SK-N-MC (cell line): ENCODE data around the gene EIF2S2.

ENCODE experiments used
- DNase-seq: peaks from one replicate; pipeline ENCODE4 v3.0.0-alpha.2; 2011; ENCODE audit warnings: low read depth, low spot score
- H3K27ac ChIP-seq: fragments of 200-600 bp; sonication (generic); 2 replicates; pipeline ENCODE4 v1.5.1; 2016; ENCODE audit warnings: mixed run types
- H3K36me3 ChIP-seq: fragments of 200-600 bp; sonication (generic); 2 replicates; pipeline ENCODE4 v1.6.1; 2017; ENCODE audit warnings: antibody characterized with exemption, low read length, mixed read lengths; ENCODE audit not compliant: insufficient read depth
- H3K4me3 ChIP-seq: fragments of 200-600 bp; sonication (generic); 2 replicates; pipeline ENCODE4 v1.5.1; 2016
- H3K9ac ChIP-seq: fragments of 200-600 bp; sonication (generic); 2 replicates; pipeline ENCODE4 v1.8.0; 2017; ENCODE audit warnings: mixed run types, mixed read lengths; ENCODE audit not compliant: insufficient read length
- H3K9me3 ChIP-seq: fragments of 200-600 bp; sonication (generic); 2 replicates; pipeline ENCODE4 v1.6.1; 2017; ENCODE audit warnings: low read depth, mild to moderate bottlenecking, antibody characterized with exemption, low read length, moderate library complexity, mixed read lengths
- EZH2 ChIP-seq: fragments of 200-600 bp; sonication (generic); IDR thresholded peaks from one replicate; pipeline ENCODE4 v1.6.1; 2017; ENCODE audit warnings: antibody characterized with exemption
- FOXP2 ChIP-seq: optimal IDR thresholded peaks from 2 replicates; pipeline ENCODE3; 2011; ENCODE audit warnings: mild to moderate bottlenecking, moderate library complexity; ENCODE audit not compliant: insufficient read depth; ENCODE audit errors: extremely low read length, control extremely low read depth
- POLR2AphosphoS5 ChIP-seq: IDR thresholded peaks from 2 replicates; pipeline ENCODE4 v1.6.1; 2012; ENCODE audit warnings: mild to moderate bottlenecking, low read depth, low read length, borderline replicate concordance

The EIF2S2 gene

DNA sequence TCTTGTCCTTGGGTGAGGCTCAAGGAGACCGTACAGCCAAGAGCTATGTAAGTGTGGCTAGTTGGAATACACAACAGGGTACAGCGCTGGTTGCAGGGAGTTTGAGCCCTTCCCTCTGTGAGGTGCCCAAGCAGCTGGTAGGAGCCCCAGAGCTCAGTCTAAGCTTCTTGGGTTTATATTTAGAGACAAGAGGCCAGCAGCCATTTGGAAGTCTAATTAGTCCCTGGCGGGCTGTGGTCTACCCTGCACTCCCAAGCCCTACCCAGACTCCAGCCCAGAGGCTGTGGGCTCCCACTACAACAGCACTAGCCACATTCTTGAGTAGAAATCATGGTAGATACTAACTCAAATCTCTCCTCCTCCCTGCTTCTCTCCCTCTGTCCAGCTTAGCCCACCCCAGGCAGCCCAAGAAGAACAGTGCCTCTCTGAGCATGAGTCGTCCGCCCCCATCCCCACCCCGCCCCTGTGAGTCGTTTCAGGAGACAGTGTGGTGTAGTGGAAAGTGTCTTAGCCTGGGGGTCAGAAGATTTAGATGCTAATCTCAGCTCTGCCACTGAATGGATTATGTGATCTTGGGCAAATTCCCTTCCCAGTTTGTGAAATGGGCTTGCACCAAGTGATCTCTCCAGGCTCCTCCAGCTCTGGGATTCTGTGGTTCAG lies 37.8 kb downstream of the EIF2S2 start:
- H3K9me3 ChIP-seq, result no peaks in the 10 kb centered on the region
- H3K27ac ChIP-seq, result no peak overlapping the region
- no peak overlapping the region for H3K9ac ChIP-seq
- no peak overlapping the region for H3K4me3 ChIP-seq
- H3K36me3 ChIP-seq, result peaks cover 7% of the 10 kb centered on the region; the same call in 1 of the 2 replicates
- TF ChIP-seq EZH2, result no peak
- no peak for TF ChIP-seq FOXP2
- no peak for DNase-seq

DNA sequence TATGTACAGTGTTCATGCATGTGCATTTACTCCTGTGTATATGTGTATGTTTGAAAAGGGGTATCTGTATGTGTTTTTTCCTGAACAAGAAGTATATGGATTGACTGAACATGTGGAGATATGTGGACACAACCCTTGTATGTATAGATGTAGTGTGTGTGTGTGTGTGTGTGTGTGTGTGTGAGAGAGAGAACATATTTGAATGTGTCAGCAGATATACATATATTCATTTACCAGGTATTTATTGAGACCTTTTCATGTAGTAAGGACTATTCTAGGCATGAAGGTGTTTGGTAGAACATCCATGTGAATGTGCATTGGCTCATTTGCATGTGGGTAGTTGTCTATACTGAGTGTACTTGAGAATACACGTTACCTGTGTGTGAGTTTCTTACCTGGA lies 39.3 kb downstream of the EIF2S2 start:
- Histone ChIP-seq H3K9ac (no peak overlapping the region), H3K27ac (no peak overlapping the region), H3K9me3 (no peaks in the 10 kb centered on the region), H3K36me3 (peaks cover 7% of the 10 kb centered on the region; the same call in 1 of the 2 replicates), H3K4me3 (no peak overlapping the region)
- no peak for TF ChIP-seq FOXP2
- TF ChIP-seq EZH2, result no peak
- no peak for TF ChIP-seq POLR2AphosphoS5
- no peak for DNase-seq

DNA sequence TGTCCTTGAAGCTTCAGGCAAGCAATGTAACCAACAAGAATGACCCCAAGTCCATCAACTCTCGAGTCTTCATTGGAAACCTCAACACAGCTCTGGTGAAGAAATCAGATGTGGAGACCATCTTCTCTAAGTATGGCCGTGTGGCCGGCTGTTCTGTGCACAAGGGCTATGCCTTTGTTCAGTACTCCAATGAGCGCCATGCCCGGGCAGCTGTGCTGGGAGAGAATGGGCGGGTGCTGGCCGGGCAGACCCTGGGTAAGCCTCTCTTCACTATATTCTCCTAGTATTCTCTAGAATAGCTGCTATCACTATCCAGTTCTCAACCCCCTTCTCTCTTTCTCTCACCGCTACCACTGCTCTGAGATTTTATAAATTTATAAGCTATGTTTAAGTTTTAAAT lies 40.0 kb downstream of the EIF2S2 start:
- TF ChIP-seq POLR2AphosphoS5 (no peak), FOXP2 (no peak), EZH2 (no peak)
- no peak for DNase-seq
- Histone ChIP-seq H3K4me3 (no peak overlapping the region), H3K9me3 (no peaks in the 10 kb centered on the region), H3K9ac (no peak overlapping the region), H3K36me3 (peaks cover 7% of the 10 kb centered on the region; the same call in 1 of the 2 replicates), H3K27ac (no peak overlapping the region)

DNA sequence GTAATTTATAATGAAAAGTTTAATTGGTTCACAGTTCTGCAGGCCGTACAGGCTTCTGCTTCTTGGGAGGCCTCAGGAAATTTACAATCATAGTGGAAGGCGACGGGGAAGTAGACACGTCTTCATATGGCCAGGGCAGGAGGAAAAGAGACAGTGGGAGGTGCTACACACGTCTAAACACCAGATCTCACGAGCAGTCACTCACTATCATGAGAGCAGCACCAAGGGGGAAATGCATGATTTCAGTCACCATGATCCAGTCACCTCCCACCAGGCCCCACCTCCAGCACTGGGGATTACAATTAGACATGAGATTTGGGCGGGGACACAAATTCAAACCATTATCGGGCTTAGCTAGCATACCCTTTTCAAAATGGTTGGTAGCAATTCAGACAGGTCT lies 41.2 kb downstream of the EIF2S2 start:
- peaks cover 7% of the 10 kb centered on the region; the same call in 1 of the 2 replicates for H3K36me3 ChIP-seq
- no peak for DNase-seq
- H3K9ac ChIP-seq, result no peak overlapping the region
- no peak overlapping the region for H3K4me3 ChIP-seq
- no peaks in the 10 kb centered on the region for H3K9me3 ChIP-seq
- TF ChIP-seq POLR2AphosphoS5 (no peak), EZH2 (no peak), FOXP2 (no peak)
- no peak overlapping the region for H3K27ac ChIP-seq

DNA sequence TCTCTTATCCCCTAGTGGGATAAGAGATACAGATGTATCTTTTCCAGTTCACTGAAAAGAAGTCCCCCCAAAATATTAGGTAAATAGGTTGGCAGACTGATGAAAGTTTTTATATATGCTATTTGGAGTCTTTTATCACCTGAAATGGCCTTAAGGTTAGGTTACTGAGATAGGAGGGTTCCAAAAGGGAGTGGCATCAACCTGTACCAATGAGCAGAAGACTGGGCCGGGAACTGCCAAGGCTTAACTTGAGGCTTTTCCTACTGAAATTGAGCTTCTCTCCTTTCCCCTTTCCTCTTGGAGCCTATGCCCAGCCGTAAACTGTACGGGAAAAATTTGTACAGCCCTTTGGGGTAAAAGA lies 42.0 kb downstream of the EIF2S2 start:
- no peak overlapping the region for H3K9ac ChIP-seq
- H3K9me3 ChIP-seq, result no peaks in the 10 kb centered on the region
- no peak for TF ChIP-seq FOXP2
- TF ChIP-seq EZH2, result no peak
- no peak for TF ChIP-seq POLR2AphosphoS5
- H3K27ac ChIP-seq, result no peak overlapping the region
- no peak overlapping the region for H3K4me3 ChIP-seq
- no peak for DNase-seq
- peaks cover 8% of the 10 kb centered on the region; the same call in 1 of the 2 replicates for H3K36me3 ChIP-seq

DNA sequence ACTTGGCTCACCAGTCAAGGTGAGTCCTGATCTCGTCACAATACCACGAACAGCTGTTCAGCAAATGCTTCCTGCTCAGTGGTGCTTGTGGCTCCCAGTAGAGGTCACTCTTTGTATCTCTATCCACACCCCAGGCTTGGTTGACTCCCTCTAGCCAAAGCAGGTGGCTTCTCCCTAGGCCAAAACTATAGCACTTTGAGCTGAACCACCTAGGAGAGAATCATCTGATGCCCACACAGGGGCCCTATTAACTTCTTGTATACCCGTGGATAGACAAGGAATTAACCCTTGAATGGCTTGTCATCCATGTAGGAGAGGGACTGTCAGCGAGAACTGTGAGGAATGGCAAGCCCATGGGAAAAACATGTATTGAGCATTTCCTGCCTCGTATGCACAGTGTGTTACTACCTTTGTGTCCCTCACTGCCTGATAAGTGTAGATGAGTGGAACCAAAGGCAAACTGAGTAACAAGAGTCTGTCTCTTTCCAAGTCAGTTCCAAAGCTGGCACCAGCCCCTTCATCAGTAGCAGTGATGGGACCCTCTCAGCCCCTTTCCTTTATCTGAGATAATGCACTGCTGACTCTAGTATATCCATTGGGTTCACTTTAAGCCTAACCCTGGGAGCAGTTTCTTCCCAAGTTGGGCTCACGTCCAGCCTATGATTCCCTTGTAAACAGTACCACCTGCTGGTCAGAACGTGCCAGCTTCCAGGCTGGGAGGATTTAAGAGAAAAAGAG lies 42.5 kb downstream of the EIF2S2 start:
- no peak for TF ChIP-seq EZH2
- no peak for TF ChIP-seq FOXP2
- no peak for TF ChIP-seq POLR2AphosphoS5
- peak; percentile 66 for DNase-seq
- Histone ChIP-seq H3K9me3 (no peaks in the 10 kb centered on the region), H3K27ac (no peak overlapping the region), H3K9ac (no peak overlapping the region), H3K36me3 (peaks cover 9% of the 10 kb centered on the region; the same call in 1 of the 2 replicates), H3K4me3 (no peak overlapping the region)

DNA sequence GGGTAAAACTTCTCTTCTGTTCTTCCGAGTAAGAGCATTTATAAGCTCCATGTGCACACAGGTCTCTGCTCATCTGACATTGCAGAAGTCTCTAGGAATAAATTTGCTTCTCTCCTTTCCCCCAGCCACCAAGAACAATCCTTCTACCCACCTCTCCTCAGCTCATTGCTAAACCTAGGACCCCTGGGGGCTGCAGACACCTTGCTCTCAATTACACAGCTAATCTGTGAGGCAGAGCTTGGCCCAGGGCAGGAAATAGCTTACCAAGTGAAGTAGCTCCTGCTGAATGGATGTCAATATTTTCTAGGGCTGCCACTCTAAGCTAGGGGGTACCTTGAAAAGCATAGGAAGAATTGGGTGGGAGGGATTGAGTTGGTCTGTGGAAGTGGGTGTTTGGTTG lies 44.0 kb downstream of the EIF2S2 start:
- Histone ChIP-seq H3K36me3 (peaks cover 9% of the 10 kb centered on the region; the same call in 1 of the 2 replicates), H3K9ac (no peak overlapping the region), H3K4me3 (no peak overlapping the region), H3K27ac (no peak overlapping the region), H3K9me3 (no peaks in the 10 kb centered on the region)
- no peak for DNase-seq
- TF ChIP-seq FOXP2, result no peak
- TF ChIP-seq POLR2AphosphoS5, result no peak
- no peak for TF ChIP-seq EZH2

DNA sequence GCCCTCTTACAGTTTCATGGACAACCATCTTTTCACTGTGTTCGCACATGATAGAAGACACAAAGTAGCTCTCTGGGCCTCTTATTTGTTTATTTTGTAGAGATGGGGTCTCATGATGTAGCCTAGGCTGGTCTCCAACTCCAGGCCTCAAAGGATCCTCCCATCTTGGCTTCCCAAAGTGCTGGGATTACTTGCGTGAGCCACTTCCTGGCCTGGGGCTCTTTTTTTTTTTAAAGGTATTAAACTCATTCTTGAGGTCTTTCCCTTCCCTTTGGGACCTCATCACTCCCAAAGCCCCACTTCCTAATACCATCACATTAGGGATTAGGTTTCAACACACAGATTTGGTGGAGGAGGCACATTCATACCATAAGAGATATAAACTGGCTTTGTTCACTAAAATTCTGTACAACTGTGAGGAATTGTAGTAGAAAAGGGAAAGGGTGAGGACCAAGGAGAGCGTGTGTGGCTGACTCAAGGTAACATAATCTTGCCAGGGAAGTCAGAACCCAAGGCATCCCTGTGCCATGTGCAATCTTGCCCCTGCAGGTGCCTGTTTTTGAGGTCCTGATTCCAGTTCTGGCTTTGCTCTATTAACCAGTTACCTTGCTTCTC lies 45.5 kb downstream of the EIF2S2 start:
- H3K27ac ChIP-seq, result no peak overlapping the region
- no peak overlapping the region for H3K9ac ChIP-seq
- no peak overlapping the region for H3K4me3 ChIP-seq
- peaks cover 4% of the 10 kb centered on the region; the same call in 1 of the 2 replicates for H3K36me3 ChIP-seq
- DNase-seq, result peak; percentile 72
- no peaks in the 10 kb centered on the region for H3K9me3 ChIP-seq
- TF ChIP-seq EZH2 (no peak), POLR2AphosphoS5 (no peak; the same call in 1 of the 2 replicates), FOXP2 (no peak)

DNA sequence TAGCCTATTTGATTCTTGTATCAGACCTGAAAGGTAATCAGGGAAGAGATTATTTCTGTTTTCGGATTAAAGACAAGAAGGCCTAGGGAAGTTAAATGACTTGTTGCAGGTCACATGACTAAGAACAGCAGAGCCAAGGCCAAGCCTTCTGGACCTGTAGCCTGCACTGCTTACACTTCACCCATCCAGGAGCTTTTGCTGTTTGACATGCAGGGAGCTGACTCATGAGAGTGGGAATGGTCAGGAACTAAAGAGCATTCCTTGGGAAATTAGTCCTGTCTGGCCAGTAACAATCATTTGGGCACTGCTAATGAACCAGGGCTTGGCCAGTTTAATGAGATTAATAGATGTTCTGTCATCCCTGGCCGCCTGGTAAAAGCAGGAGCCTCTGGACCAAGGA lies 46.8 kb downstream of the EIF2S2 start:
- H3K36me3 ChIP-seq, result peaks cover 4% of the 10 kb centered on the region; the same call in 1 of the 2 replicates

More for the DNA sequence above, 46.8 kb downstream of the EIF2S2 start:
- TF ChIP-seq EZH2 (no peak), FOXP2 (no peak), POLR2AphosphoS5 (no peak)
- Histone ChIP-seq H3K9me3 (no peaks in the 10 kb centered on the region), H3K9ac (no peak overlapping the region), H3K27ac (no peak overlapping the region), H3K4me3 (no peak overlapping the region)
- no peak for DNase-seq
